HPDE6-E6E7 (cell line): ENCODE results near the gene MCUB.
A peak's percentile ranks its signal among the peaks of the same experiment; 100 is the strongest.
"Not testable (repeated sequence)": the region's sequence is repeated elsewhere in the genome, so short reads cannot be mapped to it uniquely, and the experiment has no call there.

ENCODE experiments used
- DNase-seq: peaks from one replicate; pipeline ENCODE4 v3.0.0; 2011; ENCODE audit warnings: missing footprints; ENCODE audit errors: extremely low spot score

The MCUB gene

GRCh38 chr4:109678925-109679324 is 118.9 kb downstream of the MCUB start:
- DNase-seq = not testable (repeated sequence)

GRCh38 chr4:109682875-109683274 is 122.8 kb downstream of the MCUB start:
- no peak for DNase-seq

GRCh38 chr4:109683621-109684253 is 123.7 kb downstream of the MCUB start:
- DNase-seq = no peak

GRCh38 chr4:109684727-109685126 is 124.7 kb downstream of the MCUB start:
- no peak for DNase-seq

GRCh38 chr4:109690690-109691410 is 130.8 kb downstream of the MCUB start:
- DNase-seq = no peak

GRCh38 chr4:109691411-109691920 is 131.4 kb downstream of the MCUB start:
- DNase-seq = no peak

GRCh38 chr4:109698656-109699055 is 138.6 kb downstream of the MCUB start:
- no peak for DNase-seq

GRCh38 chr4:109699553-109700225 is 139.6 kb downstream of the MCUB start:
- no peak for DNase-seq

- DNase-seq = no peak
Measured at GRCh38 chr4:109701566-109702410, 141.7 kb downstream of the MCUB start.

GRCh38 chr4:109702950-109703663 is 143.1 kb downstream of the MCUB start, which contains the start of gene CASP6:
TSS of gene CASP6 (minus strand) at chr4:109703445. CDS start at chr4:109703395, 50 bp downstream.
- DNase-seq = peak; percentile 47

- DNase-seq = no peak
Measured at GRCh38 chr4:109703664-109704361, 143.8 kb downstream of the MCUB start.

GRCh38 chr4:109708435-109708834 is 148.4 kb downstream of the MCUB start:
- DNase-seq = no peak

- DNase-seq = no peak
Measured at GRCh38 chr4:109708990-109709389, 148.9 kb downstream of the MCUB start.

- DNase-seq = no peak
Measured at GRCh38 chr4:109713500-109713899, 153.5 kb downstream of the MCUB start.

- DNase-seq = no peak
Measured at GRCh38 chr4:109718759-109719158, 158.7 kb downstream of the MCUB start.

- DNase-seq = no peak
Measured at GRCh38 chr4:109719604-109720003, 159.6 kb downstream of the MCUB start.

- DNase-seq = no peak
Measured at GRCh38 chr4:109721033-109721432, 161.0 kb downstream of the MCUB start.

- DNase-seq = no peak
Measured at GRCh38 chr4:109722357-109722756, 162.3 kb downstream of the MCUB start.

GRCh38 chr4:109723110-109723509 is 163.1 kb downstream of the MCUB start:
- no peak for DNase-seq

- no peak for DNase-seq
Measured at GRCh38 chr4:109728385-109728784, 168.3 kb downstream of the MCUB start.
